ENCODE data around the gene MFAP3.

Gene MFAP3

GRCh38 chr5:154034944-154035343, 3.8 kb upstream of the MFAP3 start:
- FAIRE-seq = no peak
- DNase-seq (ENCODE audit: insufficient read length, low spot score) = no peak
- no peak for TF ChIP-seq CTCF (IDR thresholded peaks at IDR 0.05; ENCODE audit: insufficient read depth, missing control alignments)

GRCh38 chr5:154038261-154038706, 483 bp upstream of the MFAP3 start:
- no peak for DNase-seq (ENCODE audit: insufficient read length, low spot score)
- FAIRE-seq = no peak
- no peak for TF ChIP-seq CTCF (IDR thresholded peaks at IDR 0.05; ENCODE audit: insufficient read depth, missing control alignments)

- FAIRE-seq (no peak), DNase-seq (ENCODE audit: insufficient read length, low spot score) (no peak)
- TF ChIP-seq CTCF (IDR thresholded peaks at IDR 0.05; ENCODE audit: insufficient read depth, missing control alignments) = no peak
Observed at GRCh38 chr5:154039458-154039829, 677 bp downstream of the MFAP3 start.

- TF ChIP-seq CTCF (IDR thresholded peaks at IDR 0.05; ENCODE audit: insufficient read depth, missing control alignments) = no peak
- FAIRE-seq (no peak), DNase-seq (ENCODE audit: insufficient read length, low spot score) (no peak)
Observed at GRCh38 chr5:154042766-154043165, 4.0 kb downstream of the MFAP3 start.

GRCh38 chr5:154044099-154044498, 5.3 kb downstream of the MFAP3 start:
- FAIRE-seq (no peak), DNase-seq (ENCODE audit: insufficient read length, low spot score) (no peak)
- no peak for TF ChIP-seq CTCF (IDR thresholded peaks at IDR 0.05; ENCODE audit: insufficient read depth, missing control alignments)

- no peak for DNase-seq (ENCODE audit: insufficient read length, low spot score)
- no peak for TF ChIP-seq CTCF (IDR thresholded peaks at IDR 0.05; ENCODE audit: insufficient read depth, missing control alignments)
- no peak for FAIRE-seq
Observed at GRCh38 chr5:154044581-154044980, 5.8 kb downstream of the MFAP3 start.

GRCh38 chr5:154046486-154046885, 7.7 kb downstream of the MFAP3 start:
- TF ChIP-seq CTCF (IDR thresholded peaks at IDR 0.05; ENCODE audit: insufficient read depth, missing control alignments) = no peak
- DNase-seq (ENCODE audit: insufficient read length, low spot score) (no peak), FAIRE-seq (no peak)

Data from D721Med (cell line).